HCT116 (cell line): ENCODE results near the gene PPM1F. TPM values are rescaled to one million over a fixed set of nuclear protein-coding genes. Genes with fewer than 3 reads are reported as not detected.

Experiments used
- ATAC-seq: fragments of 200-7000 bp; cut with Tn5 transposase; 2 replicates; pipeline ENCODE4 v1.9.1; 2020; ENCODE audit warnings: mild to moderate bottlenecking, moderate library complexity
- Bru-seq: library from RNA; stranded (reverse); fragments of 400-500 nt; gene quantifications from one replicate; lab custom pipeline; 2021; lab: Mats Ljungman, UMichigan
- BruChase-seq, 2 experiments: library from RNA; stranded (reverse); fragments of 400-500 nt; gene quantifications; one replicate each; lab custom pipeline; 2021; lab: Mats Ljungman, UMichigan
- BruUV-seq: library from RNA; stranded (reverse); fragments of 400-500 nt; replicated peaks from 2 replicates; lab custom pipeline; 2021; lab: Mats Ljungman, UMichigan
- CTCF ChIA-PET: fragments of 300-600 bp; sonication (Branson Sonifier 250); formaldehyde crosslinking; loops from one replicate; lab custom pipeline; 2021; ENCODE audit warnings: antibody characterized with exemption; lab: Charles Lee
- POLR2A ChIA-PET: fragments of 300-600, 350-600 bp; sonication (Branson Sonifier 250); formaldehyde crosslinking; loops from one replicate; lab custom pipeline; 2021; ENCODE audit warnings: antibody characterized with exemption; lab: Charles Lee
- RAD21 ChIA-PET, 2 experiments: fragments of 300-600 bp; sonication (Branson Sonifier 250); formaldehyde crosslinking; loops; one replicate each; lab custom pipeline; 2023; ENCODE audit warnings: low total read pairs in 2 of 2; ENCODE audit not compliant: uncharacterized antibody in 2 of 2, unreplicated experiment in 2 of 2, low non-redundant PET in 1 of 2; lab: Charles Lee
- DNase-seq: peaks from one replicate; pipeline ENCODE4 v3.0.0-alpha.2; 2010; ENCODE audit warnings: low read depth, low spot score
- H2AFZ ChIP-seq: fragments of 200-600 bp; shearing (Covaris generic), sonication (generic); 2 replicates; pipeline ENCODE4 v1.6.1; 2017; ENCODE audit warnings: low read depth, mixed run types, mixed read lengths, antibody characterized with exemption, low read length; ENCODE audit not compliant: poor library complexity, severe bottlenecking
- H3K27ac ChIP-seq: 2 replicates; pipeline ENCODE4 v1.5.1; 2012; ENCODE audit warnings: low read depth, low read length
- H3K27me3 ChIP-seq: fragments of 200-600 bp; sonication (generic); 2 replicates; pipeline ENCODE4 v1.6.1; 2016; ENCODE audit warnings: mixed run types, low read length, mixed read lengths; ENCODE audit not compliant: insufficient read depth
- H3K36me3 ChIP-seq, 2 experiments: fragments of 200-500 bp in 1 of 2; fragments of 200-600 bp in 1 of 2; sonication (Bioruptor generic) in 1 of 2; sonication (generic) in 1 of 2; 2 replicates each; pipeline versions ENCODE4 v1.5.1 to v1.6.1; 2014 to 2016; ENCODE audit warnings: low read length in 2 of 2, inconsistent platforms in 1 of 2, mixed read lengths in 1 of 2, mixed run types in 1 of 2; ENCODE audit not compliant: insufficient read depth in 2 of 2, control insufficient read depth in 1 of 2
- H3K4me1 ChIP-seq, 2 experiments: fragments of 200-600 bp in 1 of 2; sonication (generic) in 1 of 2; 2 replicates each; pipeline versions ENCODE4 v1.5.1 to v1.6.1; 2012 to 2017; ENCODE audit warnings: low read length in 2 of 2, inconsistent platforms in 1 of 2, mild to moderate bottlenecking in 1 of 2, mixed read lengths in 1 of 2, mixed run types in 1 of 2, moderate library complexity in 1 of 2; ENCODE audit not compliant: insufficient read depth in 2 of 2, control insufficient read depth in 1 of 2
- H3K4me2 ChIP-seq: fragments of 200-600 bp; sonication (generic); 2 replicates; pipeline ENCODE4 v1.6.1; 2017; ENCODE audit warnings: mixed run types, low read length, mixed read lengths
- H3K4me3 ChIP-seq, 2 experiments: fragments of 200-600 bp in 1 of 2; sonication (generic) in 1 of 2; replicated peaks in 1 of 2; 2 replicates each; pipeline ENCODE4 v1.5.1; 2011 to 2016; ENCODE audit warnings: low read length in 2 of 2, control low read depth in 1 of 2, low read depth in 1 of 2, mild to moderate bottlenecking in 1 of 2, mixed read lengths in 1 of 2, mixed run types in 1 of 2
- H3K79me2 ChIP-seq: fragments of 200-600 bp; sonication (generic); 2 replicates; pipeline ENCODE4 v1.6.1; 2017; ENCODE audit warnings: mild to moderate bottlenecking, mixed run types, low read length, moderate library complexity, mixed read lengths; ENCODE audit not compliant: insufficient read depth
- H3K9ac ChIP-seq: fragments of 200-600 bp; sonication (generic); 2 replicates; pipeline ENCODE4 v1.6.1; 2016; ENCODE audit warnings: low read length, mixed read lengths
- H3K9me2 ChIP-seq: fragments of 200-600 bp; sonication (generic), shearing (Covaris generic); 2 replicates; pipeline ENCODE4 v1.6.1; 2017; ENCODE audit warnings: mixed run types, mild to moderate bottlenecking, moderate library complexity; ENCODE audit not compliant: insufficient read depth
- H3K9me3 ChIP-seq, 2 experiments: fragments of 200-500 bp in 1 of 2; fragments of 200-600 bp in 1 of 2; sonication (Bioruptor generic) in 1 of 2; sonication (generic) in 1 of 2; 2 replicates each; pipeline ENCODE4 v1.6.1; 2014 to 2017; ENCODE audit warnings: low read length in 2 of 2, mixed read lengths in 2 of 2, inconsistent platforms in 1 of 2, low read depth in 1 of 2, mild to moderate bottlenecking in 1 of 2, mixed run types in 1 of 2, moderate library complexity in 1 of 2; ENCODE audit not compliant: control insufficient read depth in 1 of 2, insufficient read depth in 1 of 2
- H4K20me1 ChIP-seq: fragments of 200-600 bp; sonication (generic), shearing (Covaris generic); 2 replicates; pipeline ENCODE4 v1.6.1; 2017; ENCODE audit warnings: mixed run types, mild to moderate bottlenecking, moderate library complexity; ENCODE audit not compliant: insufficient read depth
- EZH2 ChIP-seq: fragments of 200-600 bp; sonication (generic); IDR thresholded peaks from 2 replicates; pipeline ENCODE4 v1.6.1; 2017; ENCODE audit warnings: antibody characterized with exemption, mixed run types
- POLR2A ChIP-seq: IDR thresholded peaks from 2 replicates; pipeline ENCODE4 v1.7.0; 2011; ENCODE audit warnings: borderline replicate concordance; ENCODE audit not compliant: insufficient read depth, insufficient read length; ENCODE audit errors: extremely low read depth
- POLR2AphosphoS5 ChIP-seq: IDR thresholded peaks from 2 replicates; pipeline ENCODE4 v1.6.1; 2011; ENCODE audit warnings: mild to moderate bottlenecking, low read depth, low read length, moderate library complexity
- RAD21 ChIP-seq: IDR thresholded peaks from 2 replicates; pipeline ENCODE4 v1.6.1; 2012; ENCODE audit warnings: low read depth, mild to moderate bottlenecking
- REST ChIP-seq: IDR thresholded peaks from 2 replicates; pipeline ENCODE4 v1.6.1; 2012; ENCODE audit warnings: low read depth
- SP1 ChIP-seq: IDR thresholded peaks from 2 replicates; pipeline ENCODE4 v1.6.1; 2012; ENCODE audit warnings: low read depth
- TCF7L2 ChIP-seq: IDR thresholded peaks from 2 replicates; pipeline ENCODE4 v1.7.0; 2011; ENCODE audit warnings: borderline replicate concordance, inconsistent platforms; ENCODE audit not compliant: insufficient read depth, insufficient read length; ENCODE audit errors: extremely low read depth
- YY1 ChIP-seq: IDR thresholded peaks from 2 replicates; pipeline ENCODE4 v1.6.1; 2011; ENCODE audit warnings: low read length, low read depth, moderate library complexity, mild to moderate bottlenecking; ENCODE audit not compliant: insufficient replicate concordance; ENCODE audit errors: extremely low read depth
- ZFX ChIP-seq: fragments of 450-650 bp; IDR thresholded peaks from 2 replicates; pipeline ENCODE4 v1.6.1; 2017
- intact Hi-C: fragments of 100-400 bp; cut with micrococcal nuclease; formaldehyde crosslinking; loops from 2 replicates; pipeline ENCODE4 v1.10.0; 2022
- long read RNA-seq: library from polyadenylated mRNA; unstranded; transcript quantifications from one replicate; pipeline ENCODE4 v2.0.0, GENCODE V29; 2021; ENCODE audit not compliant: unreplicated experiment
- polyA plus RNA-seq: library from polyadenylated mRNA; unstranded; fragments of >200 nt; gene quantifications from 2 replicates; pipeline ENCODE4 v1.2.1, GENCODE V29; 2012; ENCODE audit warnings: missing spikeins
- total RNA-seq: library from RNA; stranded (reverse); gene quantifications from one replicate; pipeline ENCODE4 v1.2.1, GENCODE V29; 2021; ENCODE audit not compliant: unreplicated experiment
- TF ChIP-seq, protein P1 (sequence below), 3 experiments: fragments of 200-600 bp in 1 of 3; sonication (generic) in 1 of 3; IDR thresholded peaks in 2 of 3; conservative IDR thresholded peaks in 1 of 3; 2 replicates each; pipeline ENCODE4 v1.5.1; 2012 to 2017; ENCODE audit warnings: low read depth in 2 of 3, low read length in 2 of 3, antibody characterized with exemption in 1 of 3, borderline replicate concordance in 1 of 3, control low read depth in 1 of 3, mild to moderate bottlenecking in 1 of 3, mixed read lengths in 1 of 3, mixed run types in 1 of 3, moderate library complexity in 1 of 3; ENCODE audit not compliant: insufficient read depth in 1 of 3
- TF ChIP-seq, protein P2 (sequence below): IDR thresholded peaks from 2 replicates; pipeline ENCODE4 v1.6.1; 2012

Gene PPM1F, protein sequence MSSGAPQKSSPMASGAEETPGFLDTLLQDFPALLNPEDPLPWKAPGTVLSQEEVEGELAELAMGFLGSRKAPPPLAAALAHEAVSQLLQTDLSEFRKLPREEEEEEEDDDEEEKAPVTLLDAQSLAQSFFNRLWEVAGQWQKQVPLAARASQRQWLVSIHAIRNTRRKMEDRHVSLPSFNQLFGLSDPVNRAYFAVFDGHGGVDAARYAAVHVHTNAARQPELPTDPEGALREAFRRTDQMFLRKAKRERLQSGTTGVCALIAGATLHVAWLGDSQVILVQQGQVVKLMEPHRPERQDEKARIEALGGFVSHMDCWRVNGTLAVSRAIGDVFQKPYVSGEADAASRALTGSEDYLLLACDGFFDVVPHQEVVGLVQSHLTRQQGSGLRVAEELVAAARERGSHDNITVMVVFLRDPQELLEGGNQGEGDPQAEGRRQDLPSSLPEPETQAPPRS
- 27.3 TPM for total RNA-seq
- polyA plus RNA-seq = 12.7 and 13.1 TPM in 2 replicates
- percentile 56 among the genes with signal in this experiment for Bru-seq, nascent RNA
- BruChase-seq, experiment 1, labeled RNA remaining after a 6-hour chase = percentile 64 among the genes with signal in this experiment
- BruChase-seq, experiment 2, labeled RNA remaining after a 2-hour chase = percentile 70 among the genes with signal in this experiment
- long read RNA-seq, full-length matches to known transcripts = 9 of 48 reads
- long read RNA-seq, partial matches to known transcripts = 7 of 48 reads
- long read RNA-seq, other reads (novel, unspliced or antisense) = 32 of 48 reads

DNA sequence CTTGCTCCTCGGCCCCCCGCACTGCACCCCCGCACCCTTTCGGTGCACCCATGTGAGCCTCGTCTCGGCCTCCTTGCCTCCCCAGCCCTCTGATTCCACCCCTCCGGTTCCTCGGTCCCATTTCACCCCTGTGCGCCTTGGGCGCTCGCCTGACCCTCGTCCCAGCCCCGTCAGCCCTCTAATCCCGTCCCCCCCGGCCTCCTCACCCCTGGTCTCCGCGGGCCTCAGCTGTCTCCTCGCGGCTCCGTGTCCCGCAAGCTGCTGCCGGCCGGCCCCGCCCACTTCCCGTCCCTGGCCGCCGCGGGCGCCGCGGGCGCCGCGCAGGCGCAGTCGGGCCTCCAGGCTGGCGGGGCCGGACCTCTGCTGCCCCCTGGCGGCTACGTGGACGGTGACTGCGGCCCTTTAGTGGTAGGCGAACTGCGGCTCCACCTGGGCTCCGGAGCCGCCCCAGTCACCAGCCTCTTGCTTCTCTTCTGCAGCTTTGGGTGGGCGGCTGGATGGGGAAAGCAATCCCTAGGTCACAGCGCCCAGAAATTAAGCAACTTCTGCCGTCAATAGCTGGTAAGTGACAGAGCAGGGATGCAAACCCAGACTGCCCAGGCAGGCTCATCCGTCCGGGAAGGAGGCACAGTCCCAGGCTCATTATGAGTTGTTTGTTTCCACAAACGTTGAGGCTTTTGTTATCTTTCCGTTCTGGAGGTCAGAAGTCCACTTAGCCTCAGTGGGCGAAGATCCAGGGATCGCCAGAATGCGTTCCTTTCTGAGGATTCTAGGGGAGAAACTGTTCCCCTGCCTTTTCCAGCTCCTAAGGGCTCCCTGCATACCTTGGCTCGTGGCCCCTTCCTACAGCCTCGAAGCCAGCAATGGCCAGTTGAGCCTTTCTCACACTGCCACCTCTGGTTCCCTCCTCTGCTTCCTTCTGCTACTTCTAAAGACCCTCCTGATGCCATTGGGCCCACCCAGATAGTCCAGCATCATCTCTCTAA lies at the start of gene PPM1F:
PPM1F (minus strand) TSS at position 263 of the 986 bp plus-strand sequence. CDS start 6,800 bp downstream, outside the sequence.
- H3K4me2 ChIP-seq = peak within 1 kb of the TSS; percentile 93
- no peaks in the 10 kb centered on the region; a peak in 1 of 4 replicates for H3K36me3 ChIP-seq
- CTCF ChIA-PET = interaction anchor here (0.8 to 4.3 kb wide), 13 partner anchors 10 to 260 kb away, joined by 3 to 19 read pairs (median 3); partner anchors contain the start of genes MAPK1 and TOP3B
- peak within 1 kb of the TSS; percentile 62 to 82 for H3K4me3 ChIP-seq
- peak within 1 kb of the TSS; percentile 82 for H3K9ac ChIP-seq
- peak within 1 kb of the TSS; percentile 83 for H2AFZ ChIP-seq
- H3K27me3 ChIP-seq = no peaks in the 10 kb centered on the region
- no peaks in the 10 kb centered on the region for H3K9me3 ChIP-seq
- RAD21 ChIA-PET = interaction anchor here (0.5 to 1.8 kb wide), 3 partner anchors 15 to 239 kb away, joined by 3 to 5 read pairs (median 5); no protein-coding TSS in a partner anchor
- peaks cover 4 to 17% of the 10 kb centered on the region in 2 experiments; a peak in 2 of 4 replicates for H3K4me1 ChIP-seq
- no peaks in the 10 kb centered on the region for H4K20me1 ChIP-seq
- DNase-seq (no peak), ATAC-seq (peak; percentile 90)
- intact Hi-C loops = loop anchor here (2.0 kb wide), 1 partner anchor 240 kb away; no protein-coding TSS in a partner anchor
- peaks cover 21% of the 10 kb centered on the region; the same call in 1 of the 2 replicates for H3K79me2 ChIP-seq
- no peaks in the 10 kb centered on the region for H3K9me2 ChIP-seq
- peak within 1 kb of the TSS; percentile 61; the same call in 1 of the 2 replicates for H3K27ac ChIP-seq
- TF ChIP-seq POLR2A = peak; percentile 47
- TF ChIP-seq, protein P1, sequence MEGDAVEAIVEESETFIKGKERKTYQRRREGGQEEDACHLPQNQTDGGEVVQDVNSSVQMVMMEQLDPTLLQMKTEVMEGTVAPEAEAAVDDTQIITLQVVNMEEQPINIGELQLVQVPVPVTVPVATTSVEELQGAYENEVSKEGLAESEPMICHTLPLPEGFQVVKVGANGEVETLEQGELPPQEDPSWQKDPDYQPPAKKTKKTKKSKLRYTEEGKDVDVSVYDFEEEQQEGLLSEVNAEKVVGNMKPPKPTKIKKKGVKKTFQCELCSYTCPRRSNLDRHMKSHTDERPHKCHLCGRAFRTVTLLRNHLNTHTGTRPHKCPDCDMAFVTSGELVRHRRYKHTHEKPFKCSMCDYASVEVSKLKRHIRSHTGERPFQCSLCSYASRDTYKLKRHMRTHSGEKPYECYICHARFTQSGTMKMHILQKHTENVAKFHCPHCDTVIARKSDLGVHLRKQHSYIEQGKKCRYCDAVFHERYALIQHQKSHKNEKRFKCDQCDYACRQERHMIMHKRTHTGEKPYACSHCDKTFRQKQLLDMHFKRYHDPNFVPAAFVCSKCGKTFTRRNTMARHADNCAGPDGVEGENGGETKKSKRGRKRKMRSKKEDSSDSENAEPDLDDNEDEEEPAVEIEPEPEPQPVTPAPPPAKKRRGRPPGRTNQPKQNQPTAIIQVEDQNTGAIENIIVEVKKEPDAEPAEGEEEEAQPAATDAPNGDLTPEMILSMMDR (IDR thresholded peaks at IDR 0.05 in 2 of 3, conservative IDR thresholded peaks at IDR 0.05 in 1 of 3; ENCODE audit: borderline replicate concordance in 1 of 3, insufficient read depth in 1 of 3, low read depth in 2 of 3, low read length in 2 of 3) = peak; percentile 58 to 80 (median 74)
- TF ChIP-seq POLR2AphosphoS5 = peak; percentile 81
- TF ChIP-seq, protein P2, sequence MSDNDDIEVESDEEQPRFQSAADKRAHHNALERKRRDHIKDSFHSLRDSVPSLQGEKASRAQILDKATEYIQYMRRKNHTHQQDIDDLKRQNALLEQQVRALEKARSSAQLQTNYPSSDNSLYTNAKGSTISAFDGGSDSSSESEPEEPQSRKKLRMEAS = 0 out of 2 replicates have a peak, but pooled peaks have one; percentile 46
- no peak for TF ChIP-seq EZH2
- no peak for TF ChIP-seq SP1
- TF ChIP-seq REST = no peak
- peak; percentile 48; the same call in 1 of the 2 replicates for TF ChIP-seq ZFX
- TF ChIP-seq RAD21 = peak; percentile 65
- peak; percentile 24 for TF ChIP-seq YY1
- TF ChIP-seq TCF7L2 = peak; percentile 19
- POLR2A ChIA-PET = no interaction called here
- no TSS peak for BruUV-seq
